Mucosa of gallbladder (tissue), 1 donor: ENCODE results near the gene PLK5. TPM values are rescaled to one million over a fixed set of nuclear protein-coding genes. Genes with fewer than 3 reads are reported as not detected.
"Not testable (repeated sequence)": the region's sequence is repeated elsewhere in the genome, so short reads cannot be mapped to it uniquely, and the experiment has no call there.

Experiments
- DNase-seq: peaks from one replicate; pipeline ENCODE4 v3.0.0-alpha.2; 2020; ENCODE audit warnings: low spot score
- total RNA-seq: library from RNA; stranded (reverse); gene quantifications from one replicate; pipeline ENCODE4 v1.2.1, GENCODE V29; 2021
- donor health status: DM: no; HTN: no; CAD: no.

Gene PLK5, protein sequence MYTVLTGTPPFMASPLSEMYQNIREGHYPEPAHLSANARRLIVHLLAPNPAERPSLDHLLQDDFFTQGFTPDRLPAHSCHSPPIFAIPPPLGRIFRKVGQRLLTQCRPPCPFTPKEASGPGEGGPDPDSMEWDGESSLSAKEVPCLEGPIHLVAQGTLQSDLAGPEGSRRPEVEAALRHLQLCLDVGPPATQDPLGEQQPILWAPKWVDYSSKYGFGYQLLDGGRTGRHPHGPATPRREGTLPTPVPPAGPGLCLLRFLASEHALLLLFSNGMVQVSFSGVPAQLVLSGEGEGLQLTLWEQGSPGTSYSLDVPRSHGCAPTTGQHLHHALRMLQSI
- total RNA-seq = 0.89 TPM

DNA sequence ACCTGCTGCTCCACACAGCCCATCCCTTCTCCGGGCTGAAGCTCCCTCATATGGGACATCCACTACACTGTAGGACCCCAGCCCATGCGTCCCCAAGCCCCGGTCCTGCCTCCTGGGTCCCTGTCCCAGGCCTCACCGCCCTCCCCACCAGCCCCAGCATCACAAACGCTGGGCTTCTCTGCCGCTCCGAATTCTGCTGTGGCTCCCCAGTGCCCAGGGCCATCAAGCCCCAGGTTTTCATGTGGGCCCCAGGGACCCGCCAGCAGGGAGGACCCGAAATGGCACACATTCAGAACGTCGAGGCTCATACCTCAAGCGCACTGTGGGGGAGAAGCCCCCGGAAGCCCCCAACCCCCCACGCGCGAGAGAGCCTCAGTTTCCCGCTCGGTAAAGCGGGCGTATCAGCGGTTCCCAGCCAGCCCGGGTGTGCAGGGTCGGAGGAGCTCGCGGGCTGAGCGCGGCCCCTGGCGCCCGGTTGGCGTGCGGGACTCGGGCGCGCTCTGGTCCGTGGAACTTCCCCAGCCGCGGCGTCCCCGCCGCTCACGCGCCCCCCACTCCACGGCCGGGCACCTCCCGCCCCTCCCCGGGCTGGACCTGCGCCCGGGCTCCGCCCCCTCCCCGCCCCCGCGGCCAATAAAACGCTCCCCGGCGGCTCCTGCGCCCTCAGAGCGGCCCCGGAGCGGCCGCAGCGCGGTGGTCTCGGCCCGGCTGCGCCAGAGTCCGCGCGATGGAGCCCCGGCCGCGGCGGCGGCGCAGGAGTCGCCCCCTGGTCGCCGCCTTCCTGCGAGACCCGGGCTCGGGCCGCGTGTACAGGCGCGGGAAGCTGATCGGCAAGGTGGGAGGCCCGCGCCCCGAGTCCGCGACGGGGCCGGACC, at the start of gene PLK5:
Gene PLK5, plus strand, starts transcription at position 666 of the 875 bp plus-strand sequence. CDS start 2,920 bp downstream, outside the sequence.
- DNase-seq = no peak

DNA sequence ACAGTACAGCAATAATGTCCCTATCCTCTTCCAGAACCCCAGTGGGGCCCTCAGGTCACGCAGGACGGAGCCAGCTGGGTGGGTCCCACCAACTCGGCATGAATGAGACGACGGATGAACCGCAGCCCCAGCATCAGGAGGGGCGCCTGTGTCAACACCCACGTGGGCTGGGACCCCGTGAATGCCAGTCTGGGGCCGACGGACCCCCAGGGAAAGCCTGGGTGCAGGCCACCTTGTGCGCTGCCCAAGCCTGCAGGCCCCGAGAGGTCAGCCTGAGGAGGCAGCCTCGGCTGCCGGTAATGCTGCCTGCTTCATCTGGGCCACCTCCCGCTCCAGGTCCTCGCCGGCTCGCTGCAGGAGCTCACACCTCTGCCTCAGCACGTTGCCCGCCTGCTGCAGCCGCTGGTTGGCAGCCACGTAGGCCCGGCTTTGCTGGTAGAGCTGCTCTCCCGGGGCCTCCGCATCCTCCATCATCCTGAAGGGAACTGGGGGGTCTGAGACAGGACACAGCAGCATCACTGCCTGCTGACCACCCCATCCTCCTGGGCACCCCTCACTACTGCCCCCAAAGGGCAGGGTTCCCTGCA, 49.0 kb upstream of the PLK5 start:
- no peak for DNase-seq

DNA sequence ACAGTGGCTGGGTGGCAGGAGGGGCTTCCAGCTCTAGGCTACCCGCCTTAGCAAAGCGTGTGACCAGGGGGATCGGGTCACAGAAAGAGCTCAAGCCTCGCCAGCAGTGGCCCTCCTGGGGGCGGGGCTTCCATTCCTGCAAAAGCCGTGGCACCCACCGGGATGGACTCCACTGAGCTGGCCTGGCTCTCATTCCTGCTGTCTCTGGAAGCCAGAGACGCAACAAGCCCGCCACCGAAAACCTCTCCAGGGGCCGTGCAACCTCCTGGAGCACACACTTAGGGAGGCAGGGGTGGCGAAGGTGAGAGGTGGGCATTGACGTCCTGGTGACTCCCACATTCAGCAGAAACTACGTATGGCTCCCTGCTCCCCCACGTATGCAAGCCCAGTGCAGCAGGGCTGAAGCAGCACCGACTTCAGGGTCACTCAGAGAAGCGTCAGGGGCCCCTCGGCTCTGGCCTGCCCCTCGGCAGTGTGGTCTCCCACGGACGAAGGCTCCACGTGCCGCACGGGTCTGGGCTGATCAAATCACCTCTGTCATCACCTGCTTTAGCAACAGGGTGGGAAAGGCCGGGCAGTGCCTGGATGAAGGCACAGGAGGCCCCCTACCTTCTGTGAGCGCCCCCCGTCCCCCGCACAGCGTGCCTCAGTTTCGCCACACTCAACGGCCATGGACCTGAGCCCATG, 48.0 kb upstream of the PLK5 start:
- DNase-seq = no peak

DNA sequence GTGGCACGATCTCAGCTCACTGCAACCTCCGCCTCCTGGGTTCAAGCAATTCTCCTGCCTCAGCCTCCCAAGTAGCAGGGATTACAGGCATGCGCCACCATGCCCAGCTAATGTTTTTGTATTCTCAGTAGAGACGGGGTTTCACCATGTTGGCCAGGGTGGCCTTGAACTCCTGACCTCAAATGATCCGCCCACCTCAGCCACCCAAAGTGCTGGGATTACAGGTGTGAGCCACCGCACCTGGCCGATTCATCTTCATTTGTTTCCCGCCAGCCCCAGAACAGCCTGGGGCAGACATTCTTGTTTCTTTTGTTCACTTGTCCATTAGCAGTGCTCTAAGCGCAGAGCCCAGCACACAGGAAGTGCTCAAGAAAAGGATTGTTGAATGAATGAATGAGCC, 46.8 kb upstream of the PLK5 start:
- DNase-seq = not testable (repeated sequence)

DNA sequence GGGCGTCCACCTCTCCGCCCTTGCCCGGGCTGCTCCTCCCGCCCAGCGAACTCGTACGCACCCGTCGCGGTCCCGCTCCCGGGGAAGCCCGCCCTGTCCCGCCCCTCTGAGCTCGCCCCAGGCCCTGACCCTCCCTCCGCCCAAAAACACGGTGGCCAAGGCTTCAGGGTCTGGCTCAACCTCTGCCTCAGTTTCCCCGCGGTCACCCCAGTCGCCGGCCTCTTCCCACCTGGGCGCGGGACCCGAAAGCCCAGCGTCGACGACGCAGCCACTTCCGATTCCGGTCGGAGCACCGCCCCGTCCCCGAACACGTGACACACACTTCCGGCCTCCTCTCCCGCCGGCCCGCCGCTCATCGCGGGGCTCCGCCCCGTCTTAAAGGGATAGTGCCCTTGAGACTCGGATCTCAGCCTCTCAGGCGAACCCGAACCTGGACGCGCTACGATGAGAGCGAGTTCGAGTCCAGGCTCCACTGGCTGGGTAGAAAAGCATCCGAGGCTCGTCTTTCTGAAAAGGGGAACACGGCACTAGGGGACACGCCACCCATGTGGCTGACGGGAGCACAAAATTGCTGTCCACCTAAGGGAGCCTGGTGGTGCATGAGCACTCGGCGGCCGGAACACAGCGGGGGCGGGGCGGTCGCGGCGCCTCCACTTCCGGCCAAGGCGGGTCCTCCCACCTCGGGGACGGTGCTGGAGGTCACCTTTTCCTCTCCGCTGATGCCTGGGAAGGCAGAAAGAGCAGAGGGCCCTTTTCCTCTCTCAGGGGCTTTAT, 44.8 kb upstream of the PLK5 start, which contains the start of gene C19orf25:
Gene C19orf25, minus strand, starts transcription at position 282 of the 774 bp plus-strand sequence. CDS start 312 bp downstream, outside the sequence.
- peak; percentile 94 for DNase-seq

DNA sequence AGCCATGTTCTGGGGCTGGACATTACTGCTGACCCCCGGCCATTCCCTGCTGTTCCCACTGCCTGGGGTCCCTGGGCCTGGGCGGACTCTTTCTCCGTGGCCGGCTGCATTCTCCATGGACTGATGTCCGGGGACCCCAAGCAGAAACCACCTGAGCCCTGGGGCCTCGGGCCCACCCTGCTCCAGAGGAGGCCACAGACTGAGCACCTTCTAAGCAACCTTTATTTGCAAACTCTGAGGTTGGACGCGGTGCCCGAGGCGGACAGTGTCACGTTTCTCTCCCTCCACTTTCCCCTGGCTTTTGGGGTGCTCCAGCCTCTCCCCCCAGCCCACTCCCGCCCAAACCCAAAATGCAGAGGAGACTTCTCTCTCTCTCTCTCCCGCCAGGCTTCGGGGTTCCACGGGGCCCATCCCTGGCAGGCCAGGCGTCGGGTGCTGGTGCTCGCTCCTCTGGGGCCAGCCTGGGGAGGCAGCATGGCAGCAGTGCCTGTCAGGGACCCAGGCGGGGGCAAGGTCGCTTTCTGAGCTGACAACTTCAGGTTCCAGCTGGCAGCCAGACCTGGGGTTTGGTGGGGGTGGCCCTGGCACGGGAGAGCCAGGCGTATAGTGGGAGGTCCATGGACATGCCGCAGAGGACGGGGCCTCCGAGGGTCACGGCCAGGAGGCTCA, 42.5 kb upstream of the PLK5 start:
- no peak for DNase-seq

DNA sequence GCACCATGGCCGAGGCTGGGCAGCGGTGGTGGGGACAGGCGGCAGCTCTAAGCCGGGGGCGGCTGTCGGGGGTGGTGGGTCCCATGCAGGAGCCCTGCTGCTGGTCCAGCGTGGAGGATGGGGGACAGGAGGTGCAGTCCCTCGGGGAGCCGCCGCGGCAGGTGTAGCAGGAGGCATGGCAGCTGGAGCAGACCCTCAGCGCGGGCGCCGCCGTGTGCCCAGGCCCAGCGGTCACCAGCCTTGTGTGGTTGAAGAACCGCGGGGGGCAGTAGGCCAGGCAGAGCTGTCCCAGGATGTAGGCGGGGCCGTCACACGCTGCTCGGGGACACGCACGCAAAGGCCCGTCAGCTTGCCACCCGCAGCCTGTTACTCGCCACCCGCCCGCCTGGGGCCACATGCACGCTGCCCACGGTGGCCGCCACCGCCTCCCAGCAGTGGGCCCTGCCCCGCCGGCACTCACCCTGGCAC, 42.0 kb upstream of the PLK5 start:
- DNase-seq = no peak

DNA sequence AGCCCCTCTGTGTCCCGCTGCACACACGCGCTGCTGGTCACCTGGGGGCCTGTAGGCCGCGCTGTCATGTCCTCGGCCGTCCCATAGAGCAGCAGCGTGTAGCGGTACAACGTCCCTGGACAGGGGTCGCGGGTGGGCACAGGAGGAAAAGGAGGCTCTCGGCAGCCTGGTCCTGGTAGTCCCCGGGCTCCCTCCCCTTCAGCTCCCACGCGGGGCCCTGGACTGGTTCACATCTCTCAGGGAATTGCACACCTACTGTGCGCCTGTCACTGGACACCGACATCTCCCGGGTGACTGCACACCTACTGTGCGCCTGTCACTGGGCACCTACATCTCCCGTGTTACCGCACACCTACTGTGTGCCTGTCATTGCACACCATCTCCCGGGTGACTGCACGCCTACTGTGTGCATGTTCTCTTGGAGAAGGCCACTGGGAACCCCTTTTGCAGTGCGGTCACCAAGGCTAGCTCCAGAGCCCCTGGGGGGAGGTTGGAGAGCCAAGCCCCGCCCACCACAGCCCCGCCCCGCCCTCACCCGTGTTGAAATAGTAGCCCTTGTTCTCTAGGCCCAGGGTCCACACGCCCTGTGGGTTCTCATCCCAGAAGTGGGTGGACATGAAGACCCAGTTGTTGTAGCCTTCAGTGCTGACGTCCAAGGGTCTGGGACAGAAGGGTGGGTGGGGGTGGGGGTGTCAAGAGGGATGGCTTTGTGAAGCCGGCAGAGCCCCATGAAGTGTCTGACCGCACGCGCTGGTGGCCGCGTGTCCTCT, 41.3 kb upstream of the PLK5 start:
- no peak for DNase-seq

DNA sequence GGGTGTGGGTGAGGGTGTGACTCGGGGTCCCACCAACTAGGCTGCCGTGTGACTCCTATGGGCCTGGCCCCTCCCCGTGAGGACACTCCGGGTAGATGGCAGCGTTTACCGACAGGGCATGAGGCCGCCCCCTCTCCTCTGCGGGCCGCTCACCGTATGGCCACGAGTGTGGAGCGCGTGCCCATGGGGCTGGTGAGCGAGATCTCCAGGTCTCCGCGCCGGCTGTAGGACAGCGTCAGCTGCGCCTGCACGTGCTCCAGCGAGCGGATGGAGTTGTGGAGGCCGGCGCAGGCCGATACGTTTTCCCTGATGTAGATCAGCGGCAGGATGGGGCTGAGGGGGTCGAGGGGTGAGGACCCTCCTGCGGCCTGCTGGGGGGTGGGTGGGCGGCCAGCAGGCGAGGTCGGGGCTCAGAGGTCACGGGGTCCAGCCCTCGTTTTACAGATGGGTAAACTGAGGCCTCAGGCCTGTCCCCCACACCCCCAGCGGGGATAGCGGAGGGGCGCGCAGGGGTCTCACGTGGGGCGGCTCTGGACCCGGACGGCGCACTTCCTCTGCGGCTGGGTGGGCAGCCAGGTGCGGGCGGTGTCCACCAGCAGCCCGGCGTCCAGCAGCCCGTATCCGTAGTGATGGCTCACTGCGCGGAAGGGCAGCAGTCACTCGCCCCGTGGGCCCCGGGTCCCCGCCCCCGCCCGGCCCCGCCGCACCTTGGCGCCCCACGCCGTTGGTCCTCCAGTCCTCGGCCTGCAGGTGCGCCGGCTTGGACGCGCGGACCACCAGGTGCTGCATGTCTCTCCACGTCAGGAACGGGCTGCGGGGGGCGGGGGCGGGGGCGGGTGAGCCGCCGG, 40.5 kb upstream of the PLK5 start:
- no peak for DNase-seq

DNA sequence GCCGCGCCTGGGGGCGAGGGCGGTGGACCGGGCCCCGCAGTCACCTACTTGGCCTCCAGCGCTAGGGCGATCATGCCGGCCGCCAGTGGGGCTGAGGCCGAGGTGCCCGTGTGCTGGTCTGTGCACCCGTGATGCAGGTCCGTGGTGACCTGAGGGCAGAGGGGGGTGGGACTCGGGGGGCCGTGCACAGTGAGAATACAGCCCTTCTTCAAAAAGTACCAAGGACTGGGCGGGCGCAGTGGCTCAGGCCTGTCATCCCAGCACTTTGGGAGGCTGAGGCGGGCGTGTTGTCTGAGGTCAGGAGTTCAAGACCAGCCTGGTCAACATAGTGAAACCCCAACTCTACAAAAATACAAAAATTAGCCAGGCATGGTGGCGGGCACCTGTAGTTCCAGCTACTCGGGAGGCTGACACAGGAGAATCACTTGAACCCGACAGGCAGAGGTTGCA, 39.9 kb upstream of the PLK5 start:
- no peak for DNase-seq

DNA sequence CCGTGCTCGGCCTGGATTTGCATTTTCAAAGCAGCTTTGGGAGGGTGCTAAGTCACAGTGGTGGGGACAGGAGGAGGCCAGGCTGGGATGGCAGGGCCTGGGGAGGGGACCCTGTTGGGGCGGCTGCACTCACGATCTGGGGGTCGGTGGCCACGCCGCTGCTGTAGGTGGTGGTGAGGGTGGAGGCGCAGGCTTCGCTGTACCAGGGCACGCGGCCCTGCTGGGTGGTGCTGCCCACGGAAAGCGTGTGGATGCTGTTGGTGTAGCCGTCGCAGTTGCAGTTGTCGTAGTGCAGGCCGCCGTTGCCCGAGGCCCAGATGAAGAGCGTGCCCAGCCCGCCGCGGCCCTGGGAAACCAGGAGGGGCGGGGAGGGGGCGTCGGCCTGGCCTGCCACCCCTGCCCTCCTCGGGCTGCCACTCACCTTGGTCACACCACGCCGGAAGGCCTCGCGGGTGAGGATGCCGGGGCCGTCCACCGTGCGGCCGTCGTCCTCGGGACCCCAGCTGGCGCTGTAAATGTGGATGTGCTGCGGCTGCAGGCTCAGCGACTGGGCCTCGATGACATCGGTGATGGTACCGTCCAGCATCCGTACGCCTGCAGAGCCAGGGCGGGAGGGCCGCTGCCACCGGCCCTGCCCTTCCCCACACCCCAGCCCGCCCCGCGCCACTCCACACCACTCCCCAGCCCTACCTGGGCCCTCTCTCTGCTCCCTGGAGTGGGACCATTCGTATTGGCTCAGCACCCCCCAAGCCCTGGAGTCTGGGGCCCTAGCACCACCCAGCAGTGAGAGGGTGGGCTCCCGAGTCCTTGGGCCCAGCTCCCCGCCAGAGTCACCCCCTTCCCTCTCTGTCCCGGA, 36.9 kb upstream of the PLK5 start:
- DNase-seq = no peak

DNA sequence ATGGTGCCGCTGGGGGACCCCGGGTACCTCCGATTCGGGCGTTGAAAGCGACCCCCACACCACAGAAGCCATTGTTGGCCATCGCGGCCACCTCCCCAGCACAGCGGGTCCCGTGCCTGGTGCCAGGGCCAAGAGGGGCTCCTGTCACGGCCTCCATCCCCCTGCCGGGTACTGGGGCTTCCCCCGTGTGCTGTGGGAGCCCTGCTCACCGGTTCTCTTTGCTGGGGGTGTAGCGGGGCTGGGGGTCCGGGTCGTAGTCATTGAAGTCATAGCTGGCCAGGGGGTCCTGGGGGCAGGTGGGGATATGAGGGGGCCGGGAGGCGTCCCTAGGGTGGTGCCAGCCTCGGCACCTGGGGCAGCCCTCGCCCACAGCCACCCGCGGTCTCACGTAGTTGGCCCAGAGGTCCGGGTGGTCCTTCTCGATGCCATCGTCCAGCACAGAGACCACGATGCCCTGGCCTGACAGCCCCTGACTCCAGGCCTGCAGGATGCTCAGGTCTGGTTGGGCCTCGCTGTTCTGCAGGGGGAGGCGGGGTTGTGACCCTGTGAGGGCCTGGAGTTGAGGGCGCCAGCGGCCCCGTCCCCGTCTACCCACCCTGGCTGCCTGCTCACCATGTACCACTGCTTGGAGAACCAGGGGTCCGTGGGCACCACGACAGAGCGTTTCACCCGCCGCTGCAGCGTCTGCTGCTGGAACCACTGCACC, 36.1 kb upstream of the PLK5 start:
- DNase-seq = no peak

DNA sequence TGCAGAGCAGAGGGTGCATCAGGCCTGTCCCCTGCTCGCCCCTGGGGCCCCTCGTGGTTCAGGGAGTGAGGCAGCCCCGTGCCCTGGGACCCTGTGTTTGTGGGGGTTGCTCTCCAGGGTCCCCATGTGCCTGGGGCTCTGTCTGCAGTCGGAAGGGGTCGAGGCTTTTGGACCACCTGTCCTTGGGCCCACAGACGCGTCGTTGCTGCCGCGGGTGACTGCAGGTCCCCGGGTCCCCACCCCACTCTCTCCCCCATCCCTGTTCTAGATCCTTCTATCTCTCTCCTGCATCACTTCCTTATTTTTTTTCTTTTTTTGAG, 35.6 kb upstream of the PLK5 start:
- DNase-seq = no peak

DNA sequence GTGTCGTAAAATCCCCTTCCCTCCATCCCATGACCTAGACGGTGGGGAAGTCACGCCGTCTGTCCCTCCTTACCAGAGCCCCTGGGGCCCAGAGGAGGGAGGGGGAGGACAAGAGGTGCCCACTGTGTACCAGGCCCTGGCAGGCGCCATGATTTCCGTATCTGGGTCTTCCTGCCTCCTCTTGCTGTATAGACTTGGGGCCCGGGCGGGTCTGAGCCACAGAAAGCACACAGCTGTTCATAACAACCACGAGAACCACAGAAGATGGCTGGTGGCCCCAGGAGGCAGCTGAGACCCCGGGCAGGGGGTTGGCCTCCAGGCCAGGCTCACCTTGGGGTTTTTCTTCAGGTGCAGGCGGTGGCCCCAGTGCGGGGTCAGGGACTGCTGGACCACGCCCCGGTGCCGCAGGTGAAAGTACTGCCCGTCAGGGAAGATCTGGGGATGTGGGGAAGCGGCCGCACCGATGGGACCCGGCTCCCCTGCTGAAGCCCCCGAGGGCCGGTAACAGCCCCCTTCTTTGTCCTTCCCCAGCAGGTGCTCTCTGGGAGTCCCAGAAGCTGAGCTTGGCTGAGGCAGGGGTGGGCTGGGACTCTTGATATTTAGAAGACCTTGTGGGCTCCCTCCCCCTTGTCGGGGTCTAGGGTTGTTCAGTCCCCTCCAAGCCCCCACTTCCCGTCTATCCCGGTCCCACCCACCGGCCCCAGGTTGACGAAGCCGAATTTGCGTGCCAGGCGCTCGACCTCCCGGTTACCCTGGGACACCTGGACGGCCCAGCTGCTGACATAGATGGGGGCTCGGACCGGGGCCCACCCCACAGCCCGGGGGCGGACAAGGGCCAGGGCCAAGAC, 34.2 kb upstream of the PLK5 start:
- DNase-seq = no peak

DNA sequence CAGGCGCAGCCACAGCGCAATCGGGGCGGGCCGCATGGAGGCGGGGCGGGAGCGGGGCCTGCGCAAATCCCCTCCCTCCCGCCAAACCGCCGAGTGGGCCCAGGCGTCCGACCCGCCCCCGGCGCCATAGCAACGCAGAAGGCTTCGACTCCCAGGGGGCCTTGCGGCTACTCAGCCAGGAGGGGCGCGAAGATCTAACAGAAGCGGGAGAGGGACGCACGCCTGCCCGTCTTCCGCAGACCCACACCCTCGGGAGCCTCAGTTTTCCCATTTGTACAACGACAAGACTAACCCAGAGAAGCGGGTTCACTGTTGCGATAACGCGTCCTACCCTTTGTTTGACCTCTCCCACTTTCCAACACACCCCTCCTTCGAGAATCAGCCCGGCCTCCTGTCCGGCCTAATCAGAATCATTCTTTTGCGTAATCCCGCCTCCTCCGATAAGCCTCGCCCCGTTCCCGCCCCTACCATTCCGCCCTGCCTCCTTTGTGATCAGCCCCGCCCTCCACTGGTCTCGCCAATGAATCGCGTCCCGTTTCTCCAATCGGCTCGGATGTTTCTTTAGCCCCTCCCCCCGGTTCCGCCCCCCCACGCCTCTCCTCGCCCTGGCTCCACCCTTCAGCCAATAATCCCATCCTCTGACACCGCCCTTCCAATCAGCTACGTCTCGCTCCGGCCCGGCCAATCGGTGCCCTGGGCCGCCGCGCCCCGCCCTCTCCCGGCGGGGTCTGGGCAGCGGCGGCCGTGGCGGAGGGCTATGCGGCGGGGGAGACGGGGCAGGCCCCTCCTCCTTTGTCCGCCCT, 33.4 kb upstream of the PLK5 start, which contains the start of gene PCSK4:
Gene PCSK4, minus strand, starts transcription at position 40 of the 803 bp plus-strand sequence. Its CDS starts 4 bp downstream, at position 36.
- peak; percentile 99 for DNase-seq
